Measurements from ENCODE around the gene LAMA4.

DNA sequence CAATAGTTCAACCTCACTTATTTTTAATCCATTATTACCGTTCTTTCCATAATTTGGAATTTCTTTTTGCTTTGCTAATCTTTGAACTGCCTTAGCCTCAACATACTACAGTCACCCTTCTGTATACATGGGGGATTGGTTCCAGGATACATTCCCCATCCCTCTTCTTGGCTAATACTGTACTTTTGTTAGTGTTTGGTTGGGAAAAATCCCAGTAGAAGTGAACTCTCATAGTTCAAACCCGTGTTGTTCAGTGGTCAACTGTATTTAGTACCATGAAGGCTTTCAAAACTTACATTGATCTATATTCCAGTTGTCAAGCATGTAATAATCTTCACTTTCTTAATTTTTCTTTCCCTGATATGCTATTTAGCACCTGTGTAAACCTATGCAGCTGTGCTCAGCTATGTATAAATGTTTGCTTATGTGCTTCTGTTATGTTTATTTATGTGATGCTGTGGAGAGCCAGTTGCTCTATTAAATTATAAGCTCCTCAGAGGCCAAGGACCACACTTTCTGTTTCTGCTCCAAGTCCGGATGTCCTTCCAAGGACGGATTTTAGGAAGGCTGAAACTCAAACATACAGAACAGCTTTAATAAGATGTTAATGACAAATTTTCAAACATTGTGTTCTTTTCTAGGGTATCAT, 33.3 kb upstream of the LAMA4 start:
- TF ChIP-seq POLR2A (IDR thresholded peaks at IDR 0.05) = no peak
- no peak for TF ChIP-seq EP300 (IDR thresholded peaks at IDR 0.05)
- no peak for TF ChIP-seq CTCF (IDR thresholded peaks at IDR 0.05)

All from ovary (tissue), 3 donors.